HEK293 (cell line): ENCODE measurements around the gene IL12B.

Source experiments
- CTCF ChIA-PET: fragments of 350-600 bp; formaldehyde crosslinking; extraction: SDS; loops from one replicate; lab custom pipeline; 2021; ENCODE audit warnings: antibody characterized with exemption; lab: Yijun Ruan, JAX
- POLR2A ChIA-PET: fragments of 300-600 bp; formaldehyde crosslinking; extraction: SDS; loops from one replicate; lab custom pipeline; 2020; ENCODE audit warnings: antibody characterized with exemption, inconsistent platforms; lab: Yijun Ruan, JAX
- H3K27ac ChIP-seq: fragments of 200-500 bp; sonication (Bioruptor generic); 2 replicates; pipeline ENCODE4 v1.5.1; 2014; ENCODE audit warnings: low read depth, low read length, control low read depth, inconsistent platforms; ENCODE audit errors: extremely low read depth
- H3K36me3 ChIP-seq, 2 experiments: fragments of 200-500 bp in 1 of 2; sonication (Bioruptor generic) in 1 of 2; 1 replicate in 1 of 2; 2 replicates in 1 of 2; pipeline ENCODE4 v1.5.1; 2014 to 2017; ENCODE audit warnings: inconsistent platforms in 2 of 2, low read length in 2 of 2; ENCODE audit not compliant: control insufficient read depth in 2 of 2, insufficient read depth in 1 of 2
- H3K4me1 ChIP-seq: fragments of 200-500 bp; sonication (Bioruptor generic); 2 replicates; pipeline ENCODE4 v1.5.1; 2014; ENCODE audit warnings: mild to moderate bottlenecking, low read length, inconsistent platforms; ENCODE audit not compliant: control insufficient read depth, insufficient read depth
- H3K4me3 ChIP-seq: 2 replicates; pipeline ENCODE4 v1.5.1; 2011; ENCODE audit warnings: low read depth, mild to moderate bottlenecking, control low read depth, low read length, moderate library complexity
- H3K9me3 ChIP-seq: fragments of 200-500 bp; sonication (Bioruptor generic); 2 replicates; pipeline ENCODE4 v1.5.1; 2014; ENCODE audit warnings: low read depth, low read length, inconsistent platforms; ENCODE audit not compliant: control insufficient read depth, insufficient read depth
- GLI2 ChIP-seq: fragments of 450-650 bp; formaldehyde crosslinking; IDR thresholded peaks from 2 replicates; pipeline ENCODE4; 2017; ENCODE audit warnings: missing biosample characterization, missing genetic modification characterization, low read depth, borderline replicate concordance
- HOXC10 ChIP-seq: sonication (generic); formaldehyde crosslinking; IDR thresholded peaks from 2 replicates; pipeline ENCODE4 v1.8.1; 2023; ENCODE audit warnings: mild to moderate bottlenecking, missing genetic modification reagents
- SCRT1 ChIP-seq: fragments of 450-650 bp; formaldehyde crosslinking; IDR thresholded peaks from 2 replicates; pipeline ENCODE4 v1.5.1; 2016; ENCODE audit warnings: missing biosample characterization, missing genetic modification characterization, borderline replicate concordance
- SP2 ChIP-seq: fragments of 450-650 bp; formaldehyde crosslinking; IDR thresholded peaks from 2 replicates; pipeline ENCODE4 v1.5.1; 2016; ENCODE audit warnings: missing biosample characterization, missing genetic modification characterization
- ZBTB20 ChIP-seq: fragments of 450-650 bp; formaldehyde crosslinking; IDR thresholded peaks from 2 replicates; pipeline ENCODE4 v1.5.1; 2016; ENCODE audit warnings: missing biosample characterization, missing genetic modification characterization
- ZFP37 ChIP-seq: fragments of 450-650 bp; formaldehyde crosslinking; IDR thresholded peaks from 2 replicates; pipeline ENCODE4 v1.5.1; 2016; ENCODE audit warnings: missing biosample characterization, missing genetic modification characterization
- ZFP69B ChIP-seq: fragments of 450-650 bp; formaldehyde crosslinking; IDR thresholded peaks from 2 replicates; pipeline ENCODE4 v1.5.1; 2016; ENCODE audit warnings: missing biosample characterization, missing genetic modification characterization
- ZNF112 ChIP-seq: fragments of 450-650 bp; formaldehyde crosslinking; IDR thresholded peaks from 2 replicates; pipeline ENCODE4 v1.5.0; 2017; ENCODE audit warnings: missing biosample characterization, missing genetic modification characterization
- ZNF138 ChIP-seq: fragments of 450-650 bp; formaldehyde crosslinking; IDR thresholded peaks from 2 replicates; pipeline ENCODE4 v1.5.1; 2016; ENCODE audit warnings: missing biosample characterization, missing genetic modification characterization, borderline replicate concordance
- ZNF157 ChIP-seq: fragments of 450-650 bp; formaldehyde crosslinking; IDR thresholded peaks from 2 replicates; pipeline ENCODE4 v1.5.1; 2016; ENCODE audit warnings: missing biosample characterization, missing genetic modification characterization
- ZNF174 ChIP-seq: fragments of 450-650 bp; formaldehyde crosslinking; IDR thresholded peaks from 2 replicates; pipeline ENCODE4 v1.5.0; 2017; ENCODE audit warnings: missing biosample characterization, mild to moderate bottlenecking, missing genetic modification characterization
- ZNF239 ChIP-seq: fragments of 450-650 bp; formaldehyde crosslinking; IDR thresholded peaks from 2 replicates; pipeline ENCODE4 v1.5.1; 2016; ENCODE audit warnings: missing biosample characterization, missing genetic modification characterization
- ZNF292 ChIP-seq: fragments of 450-650 bp; formaldehyde crosslinking; IDR thresholded peaks from 2 replicates; pipeline ENCODE4 v1.5.1; 2016; ENCODE audit warnings: low read depth, missing biosample characterization, missing genetic modification characterization, borderline replicate concordance
- ZNF548 ChIP-seq: fragments of 450-650 bp; formaldehyde crosslinking; IDR thresholded peaks from 2 replicates; pipeline ENCODE4 v1.5.1; 2016; ENCODE audit warnings: missing biosample characterization, missing genetic modification characterization
- ZNF558 ChIP-seq: fragments of 450-650 bp; formaldehyde crosslinking; IDR thresholded peaks from 2 replicates; pipeline ENCODE4 v1.5.1; 2016; ENCODE audit warnings: missing biosample characterization, missing genetic modification characterization
- ZNF626 ChIP-seq: fragments of 450-650 bp; sonication (Bioruptor Pico); formaldehyde crosslinking; IDR thresholded peaks from 2 replicates; pipeline ENCODE4 v1.5.1; 2018; ENCODE audit warnings: missing biosample characterization, missing genetic modification characterization, inconsistent platforms
- ZNF670 ChIP-seq: fragments of 450-650 bp; formaldehyde crosslinking; IDR thresholded peaks from 2 replicates; pipeline ENCODE4 v1.5.1; 2016; ENCODE audit warnings: missing biosample characterization, missing genetic modification characterization, low read depth
- ZNF677 ChIP-seq: fragments of 450-650 bp; IDR thresholded peaks from 2 replicates; pipeline ENCODE4 v1.5.0; 2018; ENCODE audit warnings: missing biosample characterization, mild to moderate bottlenecking, missing genetic modification characterization, moderate library complexity
- TF ChIP-seq, protein P1 (sequence below): fragments of 450-650 bp; formaldehyde crosslinking; IDR thresholded peaks from 2 replicates; pipeline ENCODE4 v1.5.1; 2017; ENCODE audit warnings: missing biosample characterization, missing genetic modification characterization
- TF ChIP-seq, protein P2 (sequence below): fragments of 450-650 bp; formaldehyde crosslinking; IDR thresholded peaks from 2 replicates; pipeline ENCODE4 v1.5.1; 2017; ENCODE audit warnings: missing biosample characterization, missing genetic modification characterization
- TF ChIP-seq, protein P3 (sequence below): fragments of 450-650 bp; formaldehyde crosslinking; IDR thresholded peaks from 2 replicates; pipeline ENCODE4 v1.5.1; 2016; ENCODE audit warnings: missing biosample characterization, missing genetic modification characterization
- TF ChIP-seq, protein P4 (sequence below): fragments of 450-650 bp; formaldehyde crosslinking; IDR thresholded peaks from 2 replicates; pipeline ENCODE4 v1.5.1; 2016; ENCODE audit warnings: missing biosample characterization, missing genetic modification characterization
- TF ChIP-seq, protein P5 (sequence below): fragments of 450-650 bp; formaldehyde crosslinking; IDR thresholded peaks from 2 replicates; pipeline ENCODE4 v1.5.1; 2016; ENCODE audit warnings: missing biosample characterization, missing genetic modification characterization

The IL12B gene

DNA sequence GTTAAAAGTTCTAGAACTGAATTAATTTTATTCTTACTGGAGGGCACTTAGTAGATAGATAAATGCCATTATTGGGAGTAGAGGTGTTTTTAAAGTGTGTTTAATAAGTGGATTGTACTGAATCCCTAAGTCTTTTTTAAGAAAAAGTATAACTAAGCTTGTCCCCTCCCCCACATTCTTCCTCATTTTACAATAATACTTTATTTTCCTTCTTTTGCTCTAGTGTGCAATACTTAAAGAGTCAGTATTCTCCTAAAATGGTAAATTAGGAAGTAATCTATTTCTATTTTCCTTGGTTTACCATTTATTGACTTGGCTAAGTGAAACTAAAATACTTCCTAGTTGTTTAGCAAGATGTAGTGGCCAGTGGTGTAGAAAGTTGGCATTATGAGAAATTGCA is 55.6 kb downstream of the IL12B start:
- H3K27ac ChIP-seq, result no peak overlapping the region
- H3K36me3 ChIP-seq, result peaks cover 59 to 84% of the 10 kb centered on the region in 2 experiments
- CTCF ChIA-PET, result interaction anchor here (1.6 kb wide), 1 partner anchor 119 kb away, joined by 5 read pairs; no protein-coding TSS in a partner anchor
- no peaks in the 10 kb centered on the region for H3K4me1 ChIP-seq
- POLR2A ChIA-PET, result no interaction called here
- no peak for TF ChIP-seq ZNF174 (tag by site-specific recombination)
- TF ChIP-seq ZNF670, result no peak
- TF ChIP-seq ZNF239 (tag by site-specific recombination), result no peak
- no peak for TF ChIP-seq ZFP69B (tag by site-specific recombination)
- no peak for TF ChIP-seq ZNF558
- TF ChIP-seq SCRT1 (tag by site-specific recombination), result no peak
- TF ChIP-seq, protein P1, sequence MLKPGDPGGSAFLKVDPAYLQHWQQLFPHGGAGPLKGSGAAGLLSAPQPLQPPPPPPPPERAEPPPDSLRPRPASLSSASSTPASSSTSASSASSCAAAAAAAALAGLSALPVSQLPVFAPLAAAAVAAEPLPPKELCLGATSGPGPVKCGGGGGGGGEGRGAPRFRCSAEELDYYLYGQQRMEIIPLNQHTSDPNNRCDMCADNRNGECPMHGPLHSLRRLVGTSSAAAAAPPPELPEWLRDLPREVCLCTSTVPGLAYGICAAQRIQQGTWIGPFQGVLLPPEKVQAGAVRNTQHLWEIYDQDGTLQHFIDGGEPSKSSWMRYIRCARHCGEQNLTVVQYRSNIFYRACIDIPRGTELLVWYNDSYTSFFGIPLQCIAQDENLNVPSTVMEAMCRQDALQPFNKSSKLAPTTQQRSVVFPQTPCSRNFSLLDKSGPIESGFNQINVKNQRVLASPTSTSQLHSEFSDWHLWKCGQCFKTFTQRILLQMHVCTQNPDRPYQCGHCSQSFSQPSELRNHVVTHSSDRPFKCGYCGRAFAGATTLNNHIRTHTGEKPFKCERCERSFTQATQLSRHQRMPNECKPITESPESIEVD, result no peak
- TF ChIP-seq ZFP37, result no peak
- TF ChIP-seq ZNF292 (tag by site-specific recombination), result no peak
- TF ChIP-seq, all 188 proteins: peak for 0
- H3K9me3 ChIP-seq, result no peaks in the 10 kb centered on the region
- no peak overlapping the region for H3K4me3 ChIP-seq

DNA sequence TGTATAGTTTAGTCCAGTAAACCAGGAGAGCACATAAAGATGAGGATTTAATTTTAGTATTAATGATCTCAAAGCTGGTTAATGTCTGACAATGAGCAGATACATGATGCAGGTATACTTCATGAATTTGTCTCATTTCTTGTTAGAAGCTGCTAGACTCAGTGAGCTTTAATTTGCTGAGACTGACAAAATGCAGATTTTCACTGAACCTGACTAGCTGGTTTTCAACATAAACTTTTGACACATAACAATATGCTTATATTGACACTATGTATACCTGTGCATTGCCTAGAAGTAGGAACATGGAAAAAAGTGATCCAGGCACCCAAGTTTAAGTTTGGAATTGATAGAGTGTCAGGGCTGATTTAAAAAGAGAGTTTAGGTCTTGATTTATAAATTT is 56.4 kb downstream of the IL12B start:
- peaks cover 66 to 83% of the 10 kb centered on the region in 2 experiments for H3K36me3 ChIP-seq
- CTCF ChIA-PET, result interaction anchor here (1.2 to 1.6 kb wide), 2 partner anchors 117 to 118 kb away, joined by 5 to 6 read pairs; no protein-coding TSS in a partner anchor

DNA sequence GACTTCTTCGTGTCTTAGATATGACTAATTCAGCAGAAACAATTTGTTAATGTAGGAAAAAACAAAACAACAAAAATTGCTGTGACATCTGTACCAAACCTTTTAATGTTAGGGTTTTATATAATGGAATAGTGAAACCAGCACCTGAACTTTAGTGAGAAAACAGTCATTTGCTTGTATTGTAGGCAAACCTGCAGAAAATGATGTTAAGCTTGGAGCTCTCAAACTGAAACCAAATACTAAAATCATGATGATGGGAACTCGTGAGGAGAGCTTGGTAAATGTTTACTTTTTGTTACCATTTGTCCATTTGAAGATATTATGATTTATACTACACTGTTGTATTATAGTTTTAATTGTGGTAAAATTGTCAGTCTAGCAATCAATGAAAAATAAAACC is 60.6 kb downstream of the IL12B start:
- H3K4me3 ChIP-seq, result no peak overlapping the region
- CTCF ChIA-PET, result no interaction called here
- H3K9me3 ChIP-seq, result no peaks in the 10 kb centered on the region
- POLR2A ChIA-PET, result no interaction called here
- H3K27ac ChIP-seq, result no peak overlapping the region
- H3K4me1 ChIP-seq, result no peaks in the 10 kb centered on the region
- peaks cover 48 to 65% of the 10 kb centered on the region in 2 experiments for H3K36me3 ChIP-seq
- TF ChIP-seq GLI2 (tag by site-specific recombination) (no peak), SP2 (tag by site-specific recombination) (no peak)
- TF ChIP-seq, protein P2, sequence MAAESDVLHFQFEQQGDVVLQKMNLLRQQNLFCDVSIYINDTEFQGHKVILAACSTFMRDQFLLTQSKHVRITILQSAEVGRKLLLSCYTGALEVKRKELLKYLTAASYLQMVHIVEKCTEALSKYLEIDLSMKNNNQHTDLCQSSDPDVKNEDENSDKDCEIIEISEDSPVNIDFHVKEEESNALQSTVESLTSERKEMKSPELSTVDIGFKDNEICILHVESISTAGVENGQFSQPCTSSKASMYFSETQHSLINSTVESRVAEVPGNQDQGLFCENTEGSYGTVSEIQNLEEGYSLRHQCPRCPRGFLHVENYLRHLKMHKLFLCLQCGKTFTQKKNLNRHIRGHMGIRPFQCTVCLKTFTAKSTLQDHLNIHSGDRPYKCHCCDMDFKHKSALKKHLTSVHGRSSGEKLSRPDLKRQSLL (tag by site-specific recombination), result no peak
- TF ChIP-seq, protein P3, sequence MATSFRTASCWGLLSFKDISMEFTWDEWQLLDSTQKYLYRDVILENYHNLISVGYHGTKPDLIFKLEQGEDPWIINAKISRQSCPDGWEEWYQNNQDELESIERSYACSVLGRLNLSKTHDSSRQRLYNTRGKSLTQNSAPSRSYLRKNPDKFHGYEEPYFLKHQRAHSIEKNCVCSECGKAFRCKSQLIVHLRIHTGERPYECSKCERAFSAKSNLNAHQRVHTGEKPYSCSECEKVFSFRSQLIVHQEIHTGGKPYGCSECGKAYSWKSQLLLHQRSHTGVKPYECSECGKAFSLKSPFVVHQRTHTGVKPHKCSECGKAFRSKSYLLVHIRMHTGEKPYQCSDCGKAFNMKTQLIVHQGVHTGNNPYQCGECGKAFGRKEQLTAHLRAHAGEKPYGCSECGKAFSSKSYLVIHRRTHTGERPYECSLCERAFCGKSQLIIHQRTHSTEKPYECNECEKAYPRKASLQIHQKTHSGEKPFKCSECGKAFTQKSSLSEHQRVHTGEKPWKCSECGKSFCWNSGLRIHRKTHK (tag by site-specific recombination), result no peak
- TF ChIP-seq, protein P4, sequence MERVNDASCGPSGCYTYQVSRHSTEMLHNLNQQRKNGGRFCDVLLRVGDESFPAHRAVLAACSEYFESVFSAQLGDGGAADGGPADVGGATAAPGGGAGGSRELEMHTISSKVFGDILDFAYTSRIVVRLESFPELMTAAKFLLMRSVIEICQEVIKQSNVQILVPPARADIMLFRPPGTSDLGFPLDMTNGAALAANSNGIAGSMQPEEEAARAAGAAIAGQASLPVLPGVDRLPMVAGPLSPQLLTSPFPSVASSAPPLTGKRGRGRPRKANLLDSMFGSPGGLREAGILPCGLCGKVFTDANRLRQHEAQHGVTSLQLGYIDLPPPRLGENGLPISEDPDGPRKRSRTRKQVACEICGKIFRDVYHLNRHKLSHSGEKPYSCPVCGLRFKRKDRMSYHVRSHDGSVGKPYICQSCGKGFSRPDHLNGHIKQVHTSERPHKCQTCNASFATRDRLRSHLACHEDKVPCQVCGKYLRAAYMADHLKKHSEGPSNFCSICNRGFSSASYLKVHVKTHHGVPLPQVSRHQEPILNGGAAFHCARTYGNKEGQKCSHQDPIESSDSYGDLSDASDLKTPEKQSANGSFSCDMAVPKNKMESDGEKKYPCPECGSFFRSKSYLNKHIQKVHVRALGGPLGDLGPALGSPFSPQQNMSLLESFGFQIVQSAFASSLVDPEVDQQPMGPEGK (tag by site-specific recombination), result no peak
- TF ChIP-seq, all 188 proteins: peak for 0

More for the DNA sequence above, 56.4 kb downstream of the IL12B start:
- POLR2A ChIA-PET, result no interaction called here
- H3K4me3 ChIP-seq, result no peak overlapping the region
- no peaks in the 10 kb centered on the region for H3K4me1 ChIP-seq
- no peaks in the 10 kb centered on the region for H3K9me3 ChIP-seq
- no peak overlapping the region for H3K27ac ChIP-seq
- no peak for TF ChIP-seq ZNF157
- TF ChIP-seq ZBTB20, result no peak
- no peak for TF ChIP-seq HOXC10 (CRISPR knock-in tag)
- no peak for TF ChIP-seq ZFP69B (tag by site-specific recombination)
- TF ChIP-seq, protein P5, sequence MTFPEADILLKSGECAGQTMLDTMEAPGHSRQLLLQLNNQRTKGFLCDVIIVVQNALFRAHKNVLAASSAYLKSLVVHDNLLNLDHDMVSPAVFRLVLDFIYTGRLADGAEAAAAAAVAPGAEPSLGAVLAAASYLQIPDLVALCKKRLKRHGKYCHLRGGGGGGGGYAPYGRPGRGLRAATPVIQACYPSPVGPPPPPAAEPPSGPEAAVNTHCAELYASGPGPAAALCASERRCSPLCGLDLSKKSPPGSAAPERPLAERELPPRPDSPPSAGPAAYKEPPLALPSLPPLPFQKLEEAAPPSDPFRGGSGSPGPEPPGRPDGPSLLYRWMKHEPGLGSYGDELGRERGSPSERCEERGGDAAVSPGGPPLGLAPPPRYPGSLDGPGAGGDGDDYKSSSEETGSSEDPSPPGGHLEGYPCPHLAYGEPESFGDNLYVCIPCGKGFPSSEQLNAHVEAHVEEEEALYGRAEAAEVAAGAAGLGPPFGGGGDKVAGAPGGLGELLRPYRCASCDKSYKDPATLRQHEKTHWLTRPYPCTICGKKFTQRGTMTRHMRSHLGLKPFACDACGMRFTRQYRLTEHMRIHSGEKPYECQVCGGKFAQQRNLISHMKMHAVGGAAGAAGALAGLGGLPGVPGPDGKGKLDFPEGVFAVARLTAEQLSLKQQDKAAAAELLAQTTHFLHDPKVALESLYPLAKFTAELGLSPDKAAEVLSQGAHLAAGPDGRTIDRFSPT (tag by site-specific recombination), result no peak
- no peak for TF ChIP-seq ZNF548 (tag by site-specific recombination)
- no peak for TF ChIP-seq ZNF112 (tag by site-specific recombination)
- TF ChIP-seq ZNF138 (tag by site-specific recombination), result no peak
- TF ChIP-seq ZNF677, result no peak
- no peak for TF ChIP-seq ZNF626 (tag by site-specific recombination)
- TF ChIP-seq, all 188 proteins: peak for 0
